H9 (cell line): ENCODE results near the gene STK32C. TPM values are rescaled to one million over a fixed set of nuclear protein-coding genes. Genes with fewer than 3 reads are reported as not detected.

ENCODE experiments used
- DNase-seq: peaks from one replicate; pipeline ENCODE4 v3.0.0-alpha.2; 2017
- H2AFZ ChIP-seq: one replicate; pipeline ENCODE4 v1.6.1; 2013; ENCODE audit warnings: mild to moderate bottlenecking, low read length, control low read depth, moderate library complexity
- H2AK5ac ChIP-seq: 2 replicates; pipeline ENCODE4 v1.6.1; 2013; ENCODE audit warnings: low read length, control low read depth, mixed read lengths; ENCODE audit not compliant: insufficient read length
- H2BK120ac ChIP-seq: one replicate; pipeline ENCODE4 v1.6.1; 2013; ENCODE audit warnings: low read depth, mild to moderate bottlenecking, low read length, control low read depth, inconsistent platforms; ENCODE audit not compliant: poor library complexity, severe bottlenecking
- H2BK12ac ChIP-seq: 2 replicates; pipeline ENCODE4 v1.6.1; 2013; ENCODE audit warnings: low read length, control low read depth, mixed read lengths, low read depth; ENCODE audit not compliant: insufficient read length
- H2BK15ac ChIP-seq: 2 replicates; pipeline ENCODE4 v1.6.1; 2013; ENCODE audit warnings: low read depth, low read length, control low read depth
- H2BK20ac ChIP-seq: one replicate; pipeline ENCODE4 v1.6.1; 2013; ENCODE audit warnings: low read depth, mild to moderate bottlenecking, low read length, control low read depth, inconsistent platforms; ENCODE audit not compliant: poor library complexity, severe bottlenecking
- H2BK5ac ChIP-seq: 2 replicates; pipeline ENCODE4 v1.6.1; 2013; ENCODE audit warnings: low read length, control low read depth, mixed read lengths; ENCODE audit not compliant: insufficient read length
- H3K14ac ChIP-seq: 2 replicates; pipeline ENCODE4 v1.6.1; 2013; ENCODE audit warnings: low read length, control low read depth; ENCODE audit not compliant: insufficient read depth
- H3K18ac ChIP-seq: 2 replicates; pipeline ENCODE4 v1.6.1; 2013; ENCODE audit warnings: low read depth, mild to moderate bottlenecking, mixed read lengths, low read length, control low read depth; ENCODE audit not compliant: insufficient read length
- H3K23ac ChIP-seq: 2 replicates; pipeline ENCODE4 v1.6.1; 2013; ENCODE audit warnings: low read length, control low read depth, mixed read lengths, low read depth; ENCODE audit not compliant: insufficient read length
- H3K23me2 ChIP-seq: 2 replicates; pipeline ENCODE4 v1.6.1; 2013; ENCODE audit warnings: low read depth, mild to moderate bottlenecking, mixed read lengths, low read length, control low read depth; ENCODE audit not compliant: insufficient read length, poor library complexity, severe bottlenecking
- H3K27ac ChIP-seq: 2 replicates; pipeline ENCODE4 v1.5.1; 2013; ENCODE audit warnings: low read length, control low read depth, mixed read lengths, low read depth; ENCODE audit not compliant: insufficient read length
- H3K27me3 ChIP-seq: 2 replicates; pipeline ENCODE4 v1.6.1; 2013; ENCODE audit warnings: low read length, control low read depth, inconsistent platforms; ENCODE audit not compliant: insufficient read depth
- H3K4ac ChIP-seq: 2 replicates; pipeline ENCODE4 v1.6.1; 2013; ENCODE audit warnings: low read depth, mild to moderate bottlenecking, control low read depth, inconsistent platforms, low read length, moderate library complexity
- H3K4me1 ChIP-seq: 2 replicates; pipeline ENCODE4 v1.6.1; 2013; ENCODE audit warnings: low read length, control low read depth, inconsistent platforms; ENCODE audit not compliant: insufficient read depth
- H3K4me2 ChIP-seq: 2 replicates; pipeline ENCODE4 v1.6.1; 2013; ENCODE audit warnings: low read length, control low read depth, mixed read lengths; ENCODE audit not compliant: insufficient read length, insufficient read depth
- H3K56ac ChIP-seq: 2 replicates; pipeline ENCODE4 v1.6.1; 2013; ENCODE audit warnings: low read depth, mild to moderate bottlenecking, mixed read lengths, low read length, control low read depth; ENCODE audit not compliant: insufficient read length
- H3K79me1 ChIP-seq: 2 replicates; pipeline ENCODE4 v1.6.1; 2013; ENCODE audit warnings: low read depth, mild to moderate bottlenecking, moderate library complexity, low read length, control low read depth, inconsistent platforms; ENCODE audit not compliant: insufficient read depth, poor library complexity, severe bottlenecking
- H3K79me2 ChIP-seq: 2 replicates; pipeline ENCODE4 v1.6.1; 2013; ENCODE audit warnings: low read length, control low read depth, inconsistent platforms; ENCODE audit not compliant: insufficient read depth
- H3K9ac ChIP-seq: 2 replicates; pipeline ENCODE4 v1.6.1; 2013; ENCODE audit warnings: low read length, control low read depth, mixed read lengths; ENCODE audit not compliant: insufficient read length; ENCODE audit errors: extremely low read depth
- H3K9me3 ChIP-seq: one replicate; pipeline ENCODE4 v1.6.1; 2013; ENCODE audit warnings: low read depth, low read length, inconsistent platforms; ENCODE audit not compliant: control insufficient read depth
- H3T11ph ChIP-seq: one replicate; pipeline ENCODE4 v1.6.1; 2013; ENCODE audit warnings: mild to moderate bottlenecking, low read length, control low read depth, inconsistent platforms
- H4K20me1 ChIP-seq: one replicate; pipeline ENCODE4 v1.6.1; 2013; ENCODE audit not compliant: control insufficient read depth, insufficient read length, insufficient read depth
- H4K5ac ChIP-seq: 2 replicates; pipeline ENCODE4 v1.6.1; 2013; ENCODE audit warnings: low read depth, mild to moderate bottlenecking, mixed read lengths, low read length, control low read depth; ENCODE audit not compliant: insufficient read length
- H4K8ac ChIP-seq: replicated peaks from 2 replicates; pipeline ENCODE4 v1.6.1; 2013; ENCODE audit warnings: low read length, control low read depth, mixed read lengths, low read depth; ENCODE audit not compliant: insufficient read length
- H4K91ac ChIP-seq: 2 replicates; pipeline ENCODE4 v1.6.1; 2013; ENCODE audit warnings: low read depth, mild to moderate bottlenecking, moderate library complexity, mixed read lengths, low read length, control low read depth; ENCODE audit not compliant: insufficient read length
- H3K27ac Mint-ChIP-seq, 3 experiments: 2 replicates in 2 of 3; 3 replicates in 1 of 3; pipeline ENCODE4 v1.8.0; 2020 to 2021; ENCODE audit warnings: mixed read lengths in 3 of 3, mild to moderate bottlenecking in 1 of 3, moderate library complexity in 1 of 3
- H3K27me3 Mint-ChIP-seq: 2 replicates; pipeline ENCODE4 v1.8.0; 2021; ENCODE audit warnings: low read depth, mild to moderate bottlenecking, moderate library complexity, mixed read lengths
- H3K36me3 Mint-ChIP-seq, 3 experiments: 2 replicates in 2 of 3; 3 replicates in 1 of 3; pipeline ENCODE4 v1.8.0; 2020 to 2021; ENCODE audit warnings: low read depth in 3 of 3, mixed read lengths in 3 of 3; ENCODE audit not compliant: insufficient read depth in 1 of 3
- H3K4me1 Mint-ChIP-seq, 2 experiments: 2 replicates each; pipeline ENCODE4 v1.8.0; 2020; ENCODE audit warnings: mixed read lengths in 2 of 2
- H3K4me3 Mint-ChIP-seq, 2 experiments: 2 replicates in 1 of 2; 3 replicates in 1 of 2; pipeline ENCODE4 v1.8.0; 2020 to 2021; ENCODE audit warnings: mild to moderate bottlenecking in 2 of 2, mixed read lengths in 2 of 2, moderate library complexity in 1 of 2
- H3K9me3 Mint-ChIP-seq, 2 experiments: 2 replicates in 1 of 2; 3 replicates in 1 of 2; pipeline ENCODE4 v1.8.0; 2020; ENCODE audit warnings: mild to moderate bottlenecking in 2 of 2, mixed read lengths in 2 of 2, moderate library complexity in 1 of 2
- WGBS: extraction: QIAGEN DNeasy Blood & Tissue Kit; methylation state at CpG from one replicate; pipeline ENCODE4 v1.1.7; 2013; ENCODE audit warnings: missing lambda C conversion rate, low lambda C conversion rate, mixed read lengths; ENCODE audit not compliant: insufficient read length; ENCODE audit errors: extremely low coverage; 5-methylcytosine and 5-hydroxymethylcytosine counted together
- total RNA-seq: library from RNA; stranded (reverse); gene quantifications from 2 replicates; pipeline ENCODE4 v1.2.1, GENCODE V29; 2021
- TF ChIP-seq, protein P1 (sequence below): fragments of 200-600 bp; sonication (generic); conservative IDR thresholded peaks from 3 replicates; pipeline ENCODE4 v1.8.0; 2021; ENCODE audit warnings: antibody characterized with exemption, mild to moderate bottlenecking

STK32C gene
- total RNA-seq, 1 experiment from 2014 or later: 11.3 TPM

- no peak overlapping the region for H3T11ph ChIP-seq
- no peak overlapping the region for H3K56ac ChIP-seq
- WGBS: no CpG with 5 or more reads among the region's 4 CpGs
- TF ChIP-seq, protein P1, sequence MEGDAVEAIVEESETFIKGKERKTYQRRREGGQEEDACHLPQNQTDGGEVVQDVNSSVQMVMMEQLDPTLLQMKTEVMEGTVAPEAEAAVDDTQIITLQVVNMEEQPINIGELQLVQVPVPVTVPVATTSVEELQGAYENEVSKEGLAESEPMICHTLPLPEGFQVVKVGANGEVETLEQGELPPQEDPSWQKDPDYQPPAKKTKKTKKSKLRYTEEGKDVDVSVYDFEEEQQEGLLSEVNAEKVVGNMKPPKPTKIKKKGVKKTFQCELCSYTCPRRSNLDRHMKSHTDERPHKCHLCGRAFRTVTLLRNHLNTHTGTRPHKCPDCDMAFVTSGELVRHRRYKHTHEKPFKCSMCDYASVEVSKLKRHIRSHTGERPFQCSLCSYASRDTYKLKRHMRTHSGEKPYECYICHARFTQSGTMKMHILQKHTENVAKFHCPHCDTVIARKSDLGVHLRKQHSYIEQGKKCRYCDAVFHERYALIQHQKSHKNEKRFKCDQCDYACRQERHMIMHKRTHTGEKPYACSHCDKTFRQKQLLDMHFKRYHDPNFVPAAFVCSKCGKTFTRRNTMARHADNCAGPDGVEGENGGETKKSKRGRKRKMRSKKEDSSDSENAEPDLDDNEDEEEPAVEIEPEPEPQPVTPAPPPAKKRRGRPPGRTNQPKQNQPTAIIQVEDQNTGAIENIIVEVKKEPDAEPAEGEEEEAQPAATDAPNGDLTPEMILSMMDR: no peak
- H3K4me1 ChIP-seq: no peaks in the 10 kb centered on the region
- no peaks in the 10 kb centered on the region for H3K27me3 ChIP-seq
- H4K5ac ChIP-seq: no peak overlapping the region
- Mint-ChIP-seq H3K9me3 (no peaks in the 10 kb centered on the region; a peak in 1 of 5 replicates), H3K27ac (no peak overlapping the region), H3K4me1 (peaks cover 8 to 10% of the 10 kb centered on the region in 2 experiments), H3K27me3 (peaks cover 3% of the 10 kb centered on the region; the same call in 1 of the 2 replicates), H3K36me3 (peaks cover 0 to 4% (median 0%) of the 10 kb centered on the region in 3 experiments; a peak in 3 of 7 replicates), H3K4me3 (no peak overlapping the region)
- no peak overlapping the region for H3K18ac ChIP-seq
- H2BK120ac ChIP-seq: no peak overlapping the region
- H3K9me3 ChIP-seq: no peaks in the 10 kb centered on the region
- no peak overlapping the region for H2AFZ ChIP-seq
- H2AK5ac ChIP-seq: no peak overlapping the region
- no peak overlapping the region for H2BK12ac ChIP-seq
- DNase-seq: no peak
- H3K14ac ChIP-seq: no peak overlapping the region
- no peaks in the 10 kb centered on the region for H4K20me1 ChIP-seq
- no peak overlapping the region for H3K27ac ChIP-seq
- H4K91ac ChIP-seq: no peak overlapping the region
- no peak overlapping the region for H3K9ac ChIP-seq
- no peaks in the 10 kb centered on the region for H3K79me1 ChIP-seq
- H2BK5ac ChIP-seq: no peak overlapping the region
- no peak overlapping the region for H2BK20ac ChIP-seq
- H3K4me2 ChIP-seq: no peak overlapping the region
- H3K23ac ChIP-seq: no peak overlapping the region
- no peaks in the 10 kb centered on the region for H3K79me2 ChIP-seq
- H4K8ac ChIP-seq: no peak overlapping the region
- no peak overlapping the region for H2BK15ac ChIP-seq
- no peak overlapping the region for H3K4ac ChIP-seq
- H3K23me2 ChIP-seq: no peaks in the 10 kb centered on the region
These were observed 34.0 kb upstream of the STK32C start for GRCh38 chr10:132341781-132342180.
